DMS 273 (cell line): ENCODE results near the gene EFNA5.
A peak's percentile ranks its signal among the peaks of the same experiment; 100 is the strongest.

Source experiments
- DNase-seq: peaks from one replicate; lab custom pipeline; 2025; ENCODE audit not compliant: unreplicated experiment; lab: John Stamatoyannopoulos, UW

The EFNA5 gene

GRCh38 chr5:107646418-107646817, 24.3 kb downstream of the EFNA5 start:
- DNase-seq, result no peak

GRCh38 chr5:107640568-107640967, 30.2 kb downstream of the EFNA5 start:
- no peak for DNase-seq

GRCh38 chr5:107639990-107640389, 30.7 kb downstream of the EFNA5 start:
- no peak for DNase-seq

GRCh38 chr5:107636555-107636954, 34.2 kb downstream of the EFNA5 start:
- no peak for DNase-seq

- no peak for DNase-seq
Observed at GRCh38 chr5:107636068-107636467, 34.7 kb downstream of the EFNA5 start.

- no peak for DNase-seq
Observed at GRCh38 chr5:107634981-107635848, 35.5 kb downstream of the EFNA5 start.

GRCh38 chr5:107633171-107633901, 37.4 kb downstream of the EFNA5 start:
- DNase-seq, result no peak

GRCh38 chr5:107631805-107632362, 38.9 kb downstream of the EFNA5 start:
- DNase-seq, result peak; percentile 47

GRCh38 chr5:107630184-107630583, 40.6 kb downstream of the EFNA5 start:
- no peak for DNase-seq

GRCh38 chr5:107624235-107624634, 46.5 kb downstream of the EFNA5 start:
- DNase-seq, result no peak

- DNase-seq, result no peak
Observed at GRCh38 chr5:107621089-107621488, 49.6 kb downstream of the EFNA5 start.

GRCh38 chr5:107619781-107620180, 51.0 kb downstream of the EFNA5 start:
- DNase-seq, result no peak

- no peak for DNase-seq
Observed at GRCh38 chr5:107618242-107618641, 52.5 kb downstream of the EFNA5 start.

- no peak for DNase-seq
Observed at GRCh38 chr5:107617052-107617451, 53.7 kb downstream of the EFNA5 start.

- DNase-seq, result no peak
Observed at GRCh38 chr5:107616213-107616612, 54.5 kb downstream of the EFNA5 start.

GRCh38 chr5:107615299-107615817, 55.4 kb downstream of the EFNA5 start:
- no peak for DNase-seq

GRCh38 chr5:107612541-107612940, 58.2 kb downstream of the EFNA5 start:
- DNase-seq, result no peak

- DNase-seq, result no peak
Observed at GRCh38 chr5:107610798-107611197, 59.9 kb downstream of the EFNA5 start.

GRCh38 chr5:107607671-107608345, 62.9 kb downstream of the EFNA5 start:
- DNase-seq, result peak; percentile 59

- DNase-seq, result no peak
Observed at GRCh38 chr5:107607196-107607595, 63.5 kb downstream of the EFNA5 start.

GRCh38 chr5:107605596-107606125, 65.1 kb downstream of the EFNA5 start:
- DNase-seq, result no peak
